HG03066 (cell line): ENCODE results near the gene EGLN1.
A peak's percentile ranks its signal among the peaks of the same experiment; 100 is the strongest.
"Not testable (repeated sequence)": the region's sequence is repeated elsewhere in the genome, so short reads cannot be mapped to it uniquely, and the experiment has no call there.

Experiments used
- ATAC-seq: cut with Tn5 transposase; IDR thresholded peaks from one replicate; pipeline ENCODE4 v1.9.1; 2021; ENCODE audit warnings: low read depth; ENCODE audit not compliant: unreplicated experiment

The EGLN1 gene

DNA sequence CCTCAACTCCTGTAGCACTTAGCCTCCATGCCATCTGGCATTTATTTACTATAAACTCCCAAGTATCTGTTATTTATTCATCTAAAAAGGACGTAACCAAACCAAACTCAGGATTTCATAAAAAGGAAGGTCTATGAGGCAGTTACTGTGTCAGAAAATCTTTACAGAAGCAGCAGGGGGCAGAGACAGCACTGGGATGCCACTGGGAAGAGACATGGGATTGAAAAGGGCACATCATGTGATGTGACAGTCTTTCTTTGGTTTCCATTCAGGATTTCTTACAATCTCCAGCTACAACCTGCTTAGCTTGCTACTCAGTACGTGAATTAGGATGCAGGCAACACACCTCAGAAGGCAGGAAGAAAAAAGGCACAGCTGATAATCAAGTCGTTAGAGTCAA lies 52.8 kb downstream of the EGLN1 start:
- no peak for ATAC-seq

GRCh38 chr1:231364192-231364591 lies 57.9 kb downstream of the EGLN1 start:
- ATAC-seq, result no peak

GRCh38 chr1:231363624-231364023 lies 58.5 kb downstream of the EGLN1 start:
- ATAC-seq, result no peak

GRCh38 chr1:231362325-231362724 lies 59.8 kb downstream of the EGLN1 start:
- no peak for ATAC-seq

DNA sequence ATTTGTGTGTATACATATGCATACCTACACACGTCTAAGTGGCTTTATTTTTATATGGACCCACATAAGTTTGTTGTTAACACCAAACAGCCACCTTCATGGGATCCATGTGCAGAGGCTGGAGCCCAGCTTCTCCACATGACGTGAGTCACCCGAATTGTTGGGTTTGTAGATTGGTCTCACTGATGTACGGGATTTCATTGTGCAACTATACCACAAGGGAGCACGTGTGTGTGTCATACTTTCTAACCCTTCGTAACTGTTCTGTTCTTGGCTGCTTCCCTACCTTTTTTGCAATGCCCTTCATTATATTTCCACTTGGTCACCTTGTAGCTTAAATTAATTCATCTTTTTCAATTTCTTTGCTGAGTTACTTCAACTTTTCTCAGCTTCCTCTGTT lies 63.0 kb downstream of the EGLN1 start:
- no peak for ATAC-seq

- peak; percentile 72 for ATAC-seq
These were observed 64.2 kb downstream of the EGLN1 start for GRCh38 chr1:231357831-231358354.

- no peak for ATAC-seq
These were observed 64.8 kb downstream of the EGLN1 start for GRCh38 chr1:231357187-231357772.

DNA sequence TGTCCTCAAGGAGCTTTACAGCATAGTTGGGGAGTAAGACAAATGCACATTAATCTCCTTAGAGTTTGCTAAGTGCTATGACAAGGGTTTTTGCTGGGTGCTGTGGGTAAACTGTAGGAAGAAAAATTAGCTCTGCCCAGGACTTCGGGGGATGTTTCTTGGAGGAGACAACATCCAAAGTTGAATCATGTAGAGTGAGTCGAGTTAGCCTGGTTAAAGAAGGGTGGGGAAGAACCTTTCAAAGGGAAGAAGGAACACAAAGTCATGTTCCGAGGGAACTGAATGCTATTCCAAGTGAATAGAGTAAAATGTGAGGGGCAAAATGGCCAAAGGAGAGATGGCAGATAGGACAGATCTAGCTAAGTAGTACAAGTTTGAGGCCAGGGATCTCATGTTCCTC lies 66.9 kb downstream of the EGLN1 start:
- no peak for ATAC-seq

DNA sequence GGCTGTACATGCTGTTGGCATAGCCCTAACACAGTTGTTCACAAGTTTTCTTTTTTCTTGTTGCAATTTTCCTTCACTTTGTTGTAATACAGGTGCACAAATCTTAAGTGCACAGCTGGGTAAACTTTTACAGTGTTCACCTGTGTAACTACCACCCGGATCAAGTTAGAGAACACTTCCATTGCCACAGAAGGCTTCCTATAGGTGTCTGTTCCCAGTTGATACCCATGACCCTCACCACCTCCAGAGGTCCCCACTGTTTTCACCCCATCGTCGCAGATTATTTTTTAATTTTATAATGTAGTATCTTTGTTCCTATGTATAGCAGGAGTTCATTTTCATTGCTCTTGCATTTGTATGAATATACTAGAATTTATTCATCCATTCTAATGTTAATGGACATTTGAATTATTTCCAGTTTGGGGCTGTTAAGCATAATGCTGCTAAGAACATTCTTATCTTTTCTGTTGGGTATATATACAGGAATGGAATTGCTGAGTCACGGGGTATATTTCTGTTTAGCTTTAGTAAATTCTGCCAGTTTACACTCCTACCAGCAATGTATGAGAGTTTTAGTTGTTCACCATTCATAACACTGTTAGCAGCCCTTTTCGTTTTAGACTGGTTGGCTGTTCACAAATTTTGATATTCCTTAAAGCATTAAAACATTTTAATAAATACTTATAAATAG lies 67.6 kb downstream of the EGLN1 start:
- no peak for ATAC-seq

DNA sequence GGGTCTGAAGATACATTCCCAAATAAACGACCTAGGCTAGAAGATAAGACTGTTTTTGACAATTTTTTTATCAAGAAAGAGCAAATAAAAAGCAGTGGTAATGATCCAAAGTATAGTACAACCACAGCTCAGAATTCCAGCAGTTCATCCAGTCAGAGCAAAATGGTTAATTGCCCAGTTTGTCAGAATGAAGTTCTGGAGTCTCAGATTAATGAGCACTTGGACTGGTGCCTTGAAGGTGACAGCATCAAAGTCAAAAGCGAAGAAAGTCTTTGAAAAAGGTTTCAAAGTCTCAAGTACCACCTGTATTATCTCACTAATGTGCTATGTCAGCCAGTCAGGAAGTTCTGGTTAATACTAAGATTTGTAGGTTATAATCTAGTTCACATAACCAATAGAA lies 69.0 kb downstream of the EGLN1 start:
- no peak for ATAC-seq

DNA sequence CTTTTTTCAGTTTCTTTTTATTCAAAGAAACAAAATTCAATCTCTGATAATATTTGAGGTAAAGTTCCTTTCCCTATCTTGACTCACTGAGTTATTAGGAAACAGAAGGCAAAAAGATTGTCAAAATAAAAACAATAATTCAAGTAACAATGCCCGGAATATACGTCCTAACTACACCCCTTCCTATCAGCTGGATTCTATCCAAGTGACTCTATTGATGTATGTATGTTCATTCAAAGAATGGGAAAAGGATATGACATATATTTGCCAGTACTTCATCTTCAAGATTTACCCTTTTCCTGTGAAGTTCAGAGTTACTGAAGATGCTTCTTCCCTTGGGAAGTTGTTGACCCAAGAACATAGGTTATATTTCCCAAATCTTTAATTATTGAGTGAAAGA lies 70.3 kb downstream of the EGLN1 start:
- ATAC-seq, result no peak

- ATAC-seq, result not testable (repeated sequence)
These were observed 73.2 kb downstream of the EGLN1 start for GRCh38 chr1:231348856-231349255.

- ATAC-seq, result no peak
These were observed 73.6 kb downstream of the EGLN1 start for GRCh38 chr1:231348442-231348841.

DNA sequence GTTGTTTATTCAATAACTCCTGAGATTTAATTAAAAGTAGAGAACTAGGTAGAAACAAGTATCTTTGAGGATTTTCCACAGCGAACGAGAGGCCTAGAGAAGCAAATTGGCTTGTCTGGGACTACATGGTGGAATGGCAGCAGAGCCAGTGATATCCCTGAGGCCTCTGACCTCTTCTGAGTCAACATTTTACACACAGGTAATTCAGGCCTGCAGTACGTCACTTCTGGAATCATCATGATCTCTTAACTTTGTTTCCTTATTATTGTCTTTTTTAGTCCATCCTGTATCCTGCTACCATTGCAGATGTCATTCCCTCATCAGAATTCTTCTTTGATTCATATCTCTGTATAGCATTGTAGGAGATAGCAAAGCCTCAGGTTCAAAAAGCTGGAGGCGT lies 74.1 kb downstream of the EGLN1 start:
- ATAC-seq, result no peak

DNA sequence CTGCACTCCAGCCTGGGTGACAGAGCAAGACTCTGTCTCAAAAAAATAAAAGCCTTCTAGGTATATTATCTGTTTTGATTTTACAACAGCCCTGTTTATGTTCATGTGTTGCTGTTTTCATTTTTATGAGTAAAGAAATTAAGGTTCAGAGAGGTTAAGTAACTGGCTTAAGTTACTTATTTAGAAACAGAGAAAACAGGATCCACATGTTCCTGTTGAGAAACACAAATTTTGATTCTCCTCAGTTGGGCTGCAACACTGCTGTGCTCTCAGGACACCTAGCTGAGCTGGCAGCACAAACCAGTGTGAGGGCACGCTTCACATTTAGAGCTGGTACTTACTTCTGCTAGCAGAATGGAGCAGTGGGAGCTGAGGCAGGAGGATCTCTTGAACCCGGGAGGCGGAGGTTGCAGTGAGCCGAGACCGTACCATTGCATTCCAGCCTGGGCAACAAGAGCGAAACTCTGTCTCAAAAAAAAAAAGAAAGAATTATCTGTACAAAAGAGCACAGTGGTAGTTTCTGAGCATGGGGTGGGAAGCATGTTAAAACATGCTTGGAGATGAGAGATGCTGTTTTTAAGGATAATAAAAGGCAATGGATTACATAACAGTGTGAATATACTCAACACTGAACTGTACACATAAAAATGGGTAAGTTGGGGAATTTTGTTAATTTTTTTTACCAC lies 81.6 kb downstream of the EGLN1 start:
- no peak for ATAC-seq

GRCh38 chr1:231338270-231339128 lies 83.6 kb downstream of the EGLN1 start, which contains the start of gene SPRTN:
Gene SPRTN (plus strand): TSS chr1:231338293. CDS start chr1:231338384, 91 bp downstream.
- peak; percentile 1 for ATAC-seq

- ATAC-seq, result peak; percentile 69
These were observed 84.4 kb downstream of the EGLN1 start, which contains the start of gene EXOC8 for GRCh38 chr1:231337472-231338269. Gene EXOC8 (minus strand): TSS chr1:231337852. CDS start chr1:231337745, 107 bp downstream.

DNA sequence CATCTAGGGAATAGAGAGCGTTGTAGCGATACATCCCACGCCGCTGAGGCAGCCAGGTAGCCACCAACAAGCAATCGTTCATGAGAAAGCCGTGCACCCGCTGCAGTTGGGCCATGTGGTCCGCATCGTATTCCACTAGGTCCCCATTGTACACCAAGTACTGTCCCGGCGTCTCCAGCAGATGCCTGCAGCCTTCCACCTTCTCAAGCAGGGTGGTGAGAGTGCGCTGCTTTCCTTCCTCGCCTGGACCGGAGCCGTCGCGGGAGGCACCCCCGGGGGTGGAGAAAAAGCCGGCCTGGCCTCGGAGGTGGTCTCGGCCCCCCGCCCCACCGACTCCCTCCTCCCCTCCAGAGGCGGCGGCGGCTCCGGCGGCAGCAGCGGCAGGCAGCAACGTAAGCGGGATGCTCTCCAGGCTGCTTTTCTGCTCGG lies 85.0 kb downstream of the EGLN1 start:
- ATAC-seq, result peak; percentile 9

DNA sequence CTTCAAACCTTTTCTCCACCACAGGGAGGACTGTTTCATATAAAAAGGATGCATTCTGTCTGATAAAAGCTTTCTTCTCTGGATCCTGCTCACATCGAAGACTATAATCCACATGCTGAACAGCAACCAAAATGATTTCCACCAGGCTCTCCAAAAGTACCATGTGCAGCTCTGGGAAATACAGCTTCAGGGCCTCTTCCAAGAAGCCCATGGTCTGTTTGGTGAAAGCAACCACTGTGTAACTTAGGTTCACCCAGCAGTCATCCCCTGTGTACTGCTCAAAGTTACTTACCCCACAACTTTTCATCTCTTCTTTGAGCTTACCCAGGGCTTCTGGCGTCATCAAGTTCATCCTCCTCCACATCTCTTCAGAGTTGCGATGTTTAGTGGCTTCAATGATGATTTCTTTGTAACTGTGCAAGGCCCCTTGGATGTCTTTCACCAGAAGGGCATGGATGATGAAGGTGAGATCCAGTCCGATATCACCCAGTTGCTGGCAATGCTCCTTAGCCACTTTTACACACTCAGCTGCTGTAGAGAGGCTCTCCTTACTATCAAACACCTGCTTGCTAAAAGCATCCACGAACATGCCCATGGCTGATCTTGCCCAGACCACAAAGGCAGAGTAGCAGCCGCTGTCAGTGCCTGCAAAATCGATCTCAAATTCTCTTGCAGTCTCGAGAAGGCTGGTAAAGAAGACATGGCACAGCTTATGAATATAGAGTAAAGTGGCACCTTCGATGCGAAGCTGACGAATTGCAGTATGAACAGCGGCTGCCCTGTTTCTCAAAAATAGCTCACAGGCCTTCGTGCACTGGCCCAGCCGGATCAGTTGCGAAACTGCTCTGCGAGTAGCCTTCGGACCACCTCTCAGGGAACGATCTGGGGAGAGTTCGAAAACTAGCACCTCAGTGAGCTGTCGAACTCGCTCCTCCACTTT lies 86.2 kb downstream of the EGLN1 start:
- ATAC-seq, result no peak
